HT1080 (cell line): ENCODE measurements around the gene MEGF11. TPM values are rescaled to one million over a fixed set of nuclear protein-coding genes. Genes with fewer than 3 reads are reported as not detected.

Experiments
- DNase-seq: peaks from one replicate; pipeline ENCODE4 v3.0.0-alpha.2; 2015; ENCODE audit warnings: low read depth
- total RNA-seq: library from RNA; depleted of rRNA; stranded (reverse); fragments of >200 nt; shearing (Covaris generic); gene quantifications from 2 replicates; pipeline ENCODE4 v1.2.3, GENCODE V29; 2014

Gene MEGF11
- total RNA-seq, 1 experiment from 2014 or later = 0.11 TPM

GRCh38 chr15:66067687-66068086 lies 185.9 kb downstream of the MEGF11 start:
- DNase-seq = no peak

GRCh38 chr15:66066481-66066880 lies 187.1 kb downstream of the MEGF11 start:
- DNase-seq = no peak

GRCh38 chr15:66066005-66066404 lies 187.5 kb downstream of the MEGF11 start:
- no peak for DNase-seq

GRCh38 chr15:66065325-66065724 lies 188.2 kb downstream of the MEGF11 start:
- DNase-seq = no peak

- no peak for DNase-seq
Observed at GRCh38 chr15:66063147-66063546, 190.4 kb downstream of the MEGF11 start.

GRCh38 chr15:66057089-66057488 lies 196.5 kb downstream of the MEGF11 start:
- no peak for DNase-seq

GRCh38 chr15:66053991-66054390 lies 199.6 kb downstream of the MEGF11 start:
- no peak for DNase-seq

GRCh38 chr15:66051833-66052232 lies 201.7 kb downstream of the MEGF11 start:
- no peak for DNase-seq

- DNase-seq = no peak
Observed at GRCh38 chr15:66050264-66050663, 203.3 kb downstream of the MEGF11 start.

GRCh38 chr15:66049353-66049752 lies 204.2 kb downstream of the MEGF11 start:
- no peak for DNase-seq

GRCh38 chr15:66047321-66048024 lies 206.1 kb downstream of the MEGF11 start:
- no peak for DNase-seq

GRCh38 chr15:66046751-66047150 lies 206.8 kb downstream of the MEGF11 start:
- no peak for DNase-seq

- DNase-seq = no peak
Observed at GRCh38 chr15:66046326-66046725, 207.2 kb downstream of the MEGF11 start.

- DNase-seq = no peak
Observed at GRCh38 chr15:66045542-66045941, 208.0 kb downstream of the MEGF11 start.

- DNase-seq = no peak
Observed at GRCh38 chr15:66044837-66045236, 208.7 kb downstream of the MEGF11 start.

- DNase-seq = no peak
Observed at GRCh38 chr15:66043264-66043663, 210.3 kb downstream of the MEGF11 start.

- DNase-seq = no peak
Observed at GRCh38 chr15:66042624-66043023, 210.9 kb downstream of the MEGF11 start.

GRCh38 chr15:66041276-66041675 lies 212.3 kb downstream of the MEGF11 start:
- no peak for DNase-seq

- no peak for DNase-seq
Observed at GRCh38 chr15:66040211-66040892, 213.2 kb downstream of the MEGF11 start.

GRCh38 chr15:66039117-66039871 lies 214.3 kb downstream of the MEGF11 start:
- no peak for DNase-seq

- DNase-seq = no peak
Observed at GRCh38 chr15:66038387-66039116, 215.0 kb downstream of the MEGF11 start.

- no peak for DNase-seq
Observed at GRCh38 chr15:66036859-66037258, 216.7 kb downstream of the MEGF11 start.
